Mesendoderm (in vitro differentiated cells): Measurements from ENCODE around the gene TRERF1.

Experiments used
- DNase-seq: peaks from one replicate; pipeline ENCODE4 v3.0.0; 2013
- H2AK5ac ChIP-seq: 2 replicates; pipeline ENCODE4 v1.6.1; 2013; ENCODE audit warnings: low read length, inconsistent platforms
- H2BK120ac ChIP-seq: 2 replicates; pipeline ENCODE4 v1.6.1; 2013; ENCODE audit warnings: low read depth, mild to moderate bottlenecking, low read length, moderate library complexity, mixed read lengths
- H2BK15ac ChIP-seq: replicated peaks from 2 replicates; pipeline ENCODE4 v1.6.1; 2013; ENCODE audit warnings: low read depth, mild to moderate bottlenecking, moderate library complexity
- H2BK5ac ChIP-seq: 2 replicates; pipeline ENCODE4 v1.6.1; 2013; ENCODE audit warnings: low read length, inconsistent platforms
- H3K18ac ChIP-seq: 2 replicates; pipeline ENCODE4 v1.6.1; 2013; ENCODE audit warnings: mild to moderate bottlenecking, low read length, mixed read lengths
- H3K23ac ChIP-seq: one replicate; pipeline ENCODE4 v1.6.1; 2013; ENCODE audit warnings: low read length
- H3K27ac ChIP-seq: 2 replicates; pipeline ENCODE4 v1.5.1; 2013; ENCODE audit warnings: low read depth, mild to moderate bottlenecking, inconsistent platforms, low read length, moderate library complexity
- H3K27me3 ChIP-seq: 2 replicates; pipeline ENCODE4 v1.6.1; 2013; ENCODE audit warnings: low read length, control low read depth, mild to moderate bottlenecking, inconsistent platforms; ENCODE audit not compliant: insufficient read depth, poor library complexity
- H3K36me3 ChIP-seq: 2 replicates; pipeline ENCODE4 v1.6.1; 2013; ENCODE audit warnings: low read length, inconsistent platforms; ENCODE audit not compliant: control insufficient read depth, insufficient read depth
- H3K4ac ChIP-seq: one replicate; pipeline ENCODE4 v1.6.1; 2013; ENCODE audit warnings: low read depth, mild to moderate bottlenecking, low read length, moderate library complexity
- H3K4me1 ChIP-seq: 2 replicates; pipeline ENCODE4 v1.6.1; 2013; ENCODE audit warnings: low read depth, low read length, inconsistent platforms; ENCODE audit not compliant: control insufficient read depth
- H3K4me2 ChIP-seq: 2 replicates; pipeline ENCODE4 v1.6.1; 2013; ENCODE audit warnings: low read length
- H3K4me3 ChIP-seq: 2 replicates; pipeline ENCODE4 v1.5.1; 2013; ENCODE audit warnings: mild to moderate bottlenecking, low read length
- H3K56ac ChIP-seq: one replicate; pipeline ENCODE4 v1.6.1; 2013; ENCODE audit warnings: low read length
- H3K79me1 ChIP-seq: 2 replicates; pipeline ENCODE4 v1.6.1; 2013; ENCODE audit warnings: low read length, inconsistent platforms
- H3K79me2 ChIP-seq: 2 replicates; pipeline ENCODE4 v1.6.1; 2013; ENCODE audit warnings: mild to moderate bottlenecking, low read length; ENCODE audit not compliant: control insufficient read depth, insufficient read depth
- H3K9ac ChIP-seq: 2 replicates; pipeline ENCODE4 v1.6.1; 2013; ENCODE audit warnings: low read length, inconsistent platforms
- H4K5ac ChIP-seq: one replicate; pipeline ENCODE4 v1.6.1; 2013; ENCODE audit warnings: low read length
- H4K8ac ChIP-seq: one replicate; pipeline ENCODE4 v1.6.1; 2013; ENCODE audit warnings: low read depth, mild to moderate bottlenecking, control low read depth, low read length, moderate library complexity
- WGBS: extraction: QIAGEN DNeasy Blood & Tissue Kit; methylation state at CpG from one replicate; pipeline ENCODE4 v1.1.7; 2013; ENCODE audit warnings: low lambda C conversion rate, missing lambda C conversion rate; ENCODE audit not compliant: insufficient coverage; ENCODE audit errors: extremely low coverage; 5-methylcytosine and 5-hydroxymethylcytosine counted together

TRERF1 gene

GRCh38 chr6:42251500-42251899, 200.2 kb downstream of the TRERF1 start:
- H3K23ac ChIP-seq: no peak overlapping the region
- no peaks in the 10 kb centered on the region for H3K36me3 ChIP-seq
- no peak overlapping the region for H2BK120ac ChIP-seq
- no peak overlapping the region for H3K9ac ChIP-seq
- WGBS: no CpG with 5 or more reads among the region's 1 CpG
- no peaks in the 10 kb centered on the region for H3K79me2 ChIP-seq
- H4K5ac ChIP-seq: no peak overlapping the region
- H3K18ac ChIP-seq: no peak overlapping the region
- H3K27ac ChIP-seq: no peak overlapping the region
- no peak overlapping the region for H2BK15ac ChIP-seq
- H3K4me3 ChIP-seq: no peak overlapping the region
- H3K56ac ChIP-seq: no peak overlapping the region
- no peak overlapping the region for H4K8ac ChIP-seq
- no peaks in the 10 kb centered on the region for H3K4me1 ChIP-seq
- H2BK5ac ChIP-seq: no peak overlapping the region
- H2AK5ac ChIP-seq: no peak overlapping the region
- H3K79me1 ChIP-seq: no peaks in the 10 kb centered on the region
- no peak overlapping the region for H3K4ac ChIP-seq
- no peak overlapping the region for H3K4me2 ChIP-seq
- DNase-seq: no peak
- H3K27me3 ChIP-seq: no peaks in the 10 kb centered on the region

- H3K27ac ChIP-seq: no peak overlapping the region
- no peaks in the 10 kb centered on the region for H3K79me1 ChIP-seq
- H4K5ac ChIP-seq: no peak overlapping the region
- no peak overlapping the region for H4K8ac ChIP-seq
- no peak overlapping the region for H3K18ac ChIP-seq
- H3K79me2 ChIP-seq: no peaks in the 10 kb centered on the region
- DNase-seq: peak; percentile 44
- no CpG with 5 or more reads among the region's 10 CpGs for WGBS
- H2BK15ac ChIP-seq: no peak overlapping the region
- no peak overlapping the region for H3K56ac ChIP-seq
- H3K4ac ChIP-seq: no peak overlapping the region
- H2BK120ac ChIP-seq: no peak overlapping the region
- no peaks in the 10 kb centered on the region for H3K27me3 ChIP-seq
- no peaks in the 10 kb centered on the region for H3K4me1 ChIP-seq
- H3K9ac ChIP-seq: no peak overlapping the region
- H3K4me3 ChIP-seq: no peak overlapping the region
- no peak overlapping the region for H2BK5ac ChIP-seq
- H3K23ac ChIP-seq: no peak overlapping the region
- no peak overlapping the region for H3K4me2 ChIP-seq
- no peaks in the 10 kb centered on the region for H3K36me3 ChIP-seq
- H2AK5ac ChIP-seq: no peak overlapping the region
Measured at GRCh38 chr6:42250274-42250931, 201.3 kb downstream of the TRERF1 start.

GRCh38 chr6:42249279-42249678, 202.4 kb downstream of the TRERF1 start:
- WGBS: no CpG with 5 or more reads among the region's 3 CpGs
- no peak overlapping the region for H3K56ac ChIP-seq
- H3K23ac ChIP-seq: no peak overlapping the region
- no peaks in the 10 kb centered on the region for H3K27me3 ChIP-seq
- no peak overlapping the region for H2AK5ac ChIP-seq
- no peak overlapping the region for H2BK15ac ChIP-seq
- H3K4ac ChIP-seq: no peak overlapping the region
- no peak overlapping the region for H3K18ac ChIP-seq
- H3K4me1 ChIP-seq: no peaks in the 10 kb centered on the region
- H4K8ac ChIP-seq: no peak overlapping the region
- no peak overlapping the region for H3K9ac ChIP-seq
- no peak overlapping the region for H3K4me2 ChIP-seq
- H3K36me3 ChIP-seq: no peaks in the 10 kb centered on the region
- no peak overlapping the region for H3K4me3 ChIP-seq
- no peak for DNase-seq
- no peaks in the 10 kb centered on the region for H3K79me1 ChIP-seq
- H2BK5ac ChIP-seq: no peak overlapping the region
- H3K79me2 ChIP-seq: no peaks in the 10 kb centered on the region
- H2BK120ac ChIP-seq: no peak overlapping the region
- H4K5ac ChIP-seq: no peak overlapping the region
- no peak overlapping the region for H3K27ac ChIP-seq

GRCh38 chr6:42243046-42243445, 208.7 kb downstream of the TRERF1 start:
- Histone ChIP-seq H3K9ac (no peak overlapping the region), H3K4me1 (no peaks in the 10 kb centered on the region), H3K27me3 (no peaks in the 10 kb centered on the region), H3K79me1 (no peaks in the 10 kb centered on the region), H2BK120ac (no peak overlapping the region), H4K5ac (no peak overlapping the region), H3K18ac (no peak overlapping the region), H3K23ac (no peak overlapping the region), H2AK5ac (no peak overlapping the region), H4K8ac (no peak overlapping the region), H3K4me2 (no peak overlapping the region), H3K4ac (no peak overlapping the region), H3K36me3 (no peaks in the 10 kb centered on the region), H3K27ac (no peak overlapping the region), H3K56ac (no peak overlapping the region), H2BK15ac (no peak overlapping the region), H3K4me3 (no peak overlapping the region), H3K79me2 (no peaks in the 10 kb centered on the region), H2BK5ac (no peak overlapping the region)
- DNase-seq: no peak
- WGBS: no CpG with 5 or more reads among the region's 11 CpGs

GRCh38 chr6:42241915-42242314, 209.8 kb downstream of the TRERF1 start:
- H4K5ac ChIP-seq: no peak overlapping the region
- H3K18ac ChIP-seq: no peak overlapping the region
- H3K9ac ChIP-seq: no peak overlapping the region
- no CpG with 5 or more reads among the region's 5 CpGs for WGBS
- H3K27me3 ChIP-seq: no peaks in the 10 kb centered on the region
- H2AK5ac ChIP-seq: no peak overlapping the region
- H4K8ac ChIP-seq: no peak overlapping the region
- H3K4me1 ChIP-seq: no peaks in the 10 kb centered on the region
- DNase-seq: peak; percentile 49
- no peak overlapping the region for H2BK5ac ChIP-seq
- no peak overlapping the region for H3K4me3 ChIP-seq
- H3K56ac ChIP-seq: no peak overlapping the region
- H3K23ac ChIP-seq: no peak overlapping the region
- no peaks in the 10 kb centered on the region for H3K79me1 ChIP-seq
- no peak overlapping the region for H3K27ac ChIP-seq
- no peak overlapping the region for H3K4ac ChIP-seq
- no peaks in the 10 kb centered on the region for H3K36me3 ChIP-seq
- H2BK15ac ChIP-seq: no peak overlapping the region
- H3K4me2 ChIP-seq: no peak overlapping the region
- H2BK120ac ChIP-seq: no peak overlapping the region
- H3K79me2 ChIP-seq: no peaks in the 10 kb centered on the region

- Histone ChIP-seq H4K8ac (no peak overlapping the region), H3K36me3 (no peaks in the 10 kb centered on the region), H3K79me2 (no peaks in the 10 kb centered on the region), H3K18ac (no peak overlapping the region), H3K79me1 (no peaks in the 10 kb centered on the region), H3K27me3 (no peaks in the 10 kb centered on the region), H3K4ac (no peak overlapping the region), H3K4me1 (no peaks in the 10 kb centered on the region), H3K4me3 (no peak overlapping the region), H2BK5ac (no peak overlapping the region), H3K23ac (no peak overlapping the region), H3K56ac (no peak overlapping the region), H4K5ac (no peak overlapping the region), H2AK5ac (no peak overlapping the region), H3K4me2 (no peak overlapping the region), H2BK120ac (no peak overlapping the region), H3K9ac (no peak overlapping the region), H2BK15ac (no peak overlapping the region), H3K27ac (no peak overlapping the region)
- no CpG with 5 or more reads among the region's 7 CpGs for WGBS
- DNase-seq: no peak
Measured at GRCh38 chr6:42239736-42240375, 211.9 kb downstream of the TRERF1 start.
